GM18861 (cell line): ENCODE results near the gene NMS.

ENCODE experiments used
- ATAC-seq: cut with Tn5 transposase; IDR thresholded peaks from one replicate; pipeline ENCODE4 v1.9.1; 2021; ENCODE audit not compliant: unreplicated experiment

Gene NMS

DNA sequence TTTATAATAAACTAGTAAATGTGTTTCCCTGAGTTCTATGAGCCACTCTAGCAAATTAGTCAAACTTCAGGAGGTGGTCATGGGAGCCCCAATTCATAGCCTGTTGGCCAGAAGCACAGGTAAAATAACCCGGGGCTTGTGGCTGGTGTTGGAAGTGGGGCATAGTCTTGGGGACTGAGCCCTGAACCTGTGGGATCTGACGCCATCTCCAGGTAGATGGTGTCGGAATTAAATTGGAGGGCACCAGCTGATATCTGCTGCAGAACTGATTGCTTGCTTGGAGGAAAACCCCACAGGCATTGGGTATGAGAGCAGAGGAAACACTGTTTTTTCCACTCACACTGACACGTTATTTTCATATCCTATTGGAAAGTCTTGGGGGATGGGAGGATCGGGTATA lies 14.1 kb downstream of the NMS start:
- no peak for ATAC-seq

DNA sequence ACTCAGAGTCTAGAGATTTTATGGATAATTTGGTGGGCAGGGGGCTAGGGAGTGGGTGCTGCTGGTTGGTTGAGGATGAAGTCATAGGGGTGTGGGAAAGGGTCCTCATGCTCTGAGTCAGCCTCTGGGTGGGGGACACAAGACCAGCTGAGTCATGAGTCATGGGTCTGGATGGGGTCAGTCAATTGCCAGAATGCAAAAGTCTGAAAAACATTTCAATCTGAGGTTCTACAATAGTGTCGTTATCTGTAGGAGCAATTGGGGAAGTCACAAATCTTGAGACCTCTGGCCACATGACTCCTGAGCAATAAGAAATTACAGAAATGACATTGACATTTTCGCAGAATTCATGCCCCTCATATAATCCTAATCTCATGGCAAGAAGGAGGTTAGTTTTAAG lies 15.1 kb downstream of the NMS start:
- no peak for ATAC-seq

DNA sequence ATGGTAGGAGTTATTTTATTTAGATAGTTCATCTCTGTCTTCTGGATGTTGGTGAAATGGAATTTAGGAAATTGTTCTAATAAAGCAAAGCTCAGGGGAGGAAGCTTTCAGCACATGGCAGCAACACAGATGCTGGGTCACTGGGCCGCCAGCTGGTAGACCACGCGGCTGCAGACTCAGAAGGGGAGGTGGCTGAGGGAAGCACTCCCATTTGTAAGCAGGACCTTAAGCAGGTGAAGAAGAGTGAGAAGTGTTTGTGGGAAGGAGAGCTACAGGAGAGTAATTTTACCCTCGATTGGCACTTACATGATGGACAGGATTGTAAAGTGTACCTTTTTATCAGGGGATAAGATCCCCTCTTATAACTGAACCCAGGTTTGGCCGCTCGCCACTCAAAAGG lies 24.4 kb downstream of the NMS start:
- no peak for ATAC-seq

DNA sequence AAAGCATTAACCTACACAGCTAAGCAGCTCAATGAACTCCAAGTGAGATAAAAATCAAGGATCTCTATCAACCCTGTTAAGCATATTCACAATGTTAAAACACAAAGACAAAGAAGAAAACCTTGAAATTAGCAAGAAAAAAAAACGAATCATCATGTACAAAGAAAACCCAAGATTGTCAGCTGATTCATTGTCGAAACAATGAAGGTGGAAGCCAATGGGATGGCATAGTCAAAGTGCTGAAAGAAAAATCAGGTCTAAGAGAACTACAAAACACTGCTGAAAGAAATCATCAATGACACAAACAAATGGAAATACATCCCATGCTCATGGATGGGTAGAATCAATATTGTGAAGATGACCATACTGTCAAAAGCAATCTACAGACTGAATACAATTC lies 32.5 kb downstream of the NMS start:
- no peak for ATAC-seq

DNA sequence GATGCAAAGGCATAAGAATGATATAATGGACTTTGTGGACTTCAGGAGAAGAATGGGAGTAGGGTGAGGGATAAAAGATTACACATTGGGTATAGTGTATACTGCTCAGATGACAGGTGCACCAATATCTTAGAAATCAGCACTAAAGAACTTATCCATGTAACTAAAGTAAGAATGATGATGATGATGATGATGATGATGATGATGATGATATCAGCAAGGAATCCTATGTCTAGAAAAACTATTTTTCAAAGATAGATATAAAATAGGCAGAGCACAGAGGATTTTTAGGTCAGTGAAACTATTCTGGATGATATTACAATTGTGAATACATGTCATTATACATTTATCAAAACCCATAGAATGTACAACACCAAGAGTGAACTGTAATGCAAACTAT lies 34.3 kb downstream of the NMS start:
- ATAC-seq, result no peak

DNA sequence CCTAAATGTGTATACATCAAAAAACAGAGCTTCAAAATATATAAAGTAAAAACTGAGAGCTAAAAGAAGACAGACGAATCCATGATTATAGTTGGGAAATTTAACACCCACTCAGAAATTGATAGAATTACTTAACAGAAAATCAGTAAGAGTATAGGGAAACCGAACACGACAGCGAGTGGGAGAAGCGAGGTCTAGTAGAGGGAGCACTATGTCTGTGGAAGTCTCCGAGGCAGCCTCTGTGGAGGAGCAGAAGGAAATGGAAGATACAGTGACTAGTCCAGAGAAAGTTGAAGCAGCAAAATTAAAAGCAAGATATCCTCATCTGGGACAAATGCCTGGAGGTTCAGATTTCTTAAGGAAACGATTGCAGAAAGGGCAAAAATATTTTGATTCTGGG lies 38.8 kb downstream of the NMS start:
- no peak for ATAC-seq

DNA sequence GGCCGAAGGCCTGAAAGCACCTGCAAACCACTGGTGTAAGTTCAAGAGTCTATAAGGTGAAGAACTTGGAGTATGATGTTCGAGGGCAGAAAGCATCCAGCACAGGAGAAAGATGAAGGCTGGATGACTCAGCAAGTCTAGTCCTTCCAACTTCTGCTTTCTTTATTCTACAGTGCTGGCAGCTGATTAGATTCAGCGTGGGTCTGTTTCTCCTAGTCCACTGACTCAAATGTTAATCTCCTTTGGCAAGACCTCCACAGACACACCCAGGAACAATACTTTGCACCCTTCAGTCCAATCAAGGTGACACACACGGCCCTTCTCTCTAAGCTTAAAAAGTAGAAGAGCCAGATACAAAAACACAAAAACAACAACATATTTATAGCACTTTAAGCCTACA lies 43.4 kb downstream of the NMS start:
- no peak for ATAC-seq

DNA sequence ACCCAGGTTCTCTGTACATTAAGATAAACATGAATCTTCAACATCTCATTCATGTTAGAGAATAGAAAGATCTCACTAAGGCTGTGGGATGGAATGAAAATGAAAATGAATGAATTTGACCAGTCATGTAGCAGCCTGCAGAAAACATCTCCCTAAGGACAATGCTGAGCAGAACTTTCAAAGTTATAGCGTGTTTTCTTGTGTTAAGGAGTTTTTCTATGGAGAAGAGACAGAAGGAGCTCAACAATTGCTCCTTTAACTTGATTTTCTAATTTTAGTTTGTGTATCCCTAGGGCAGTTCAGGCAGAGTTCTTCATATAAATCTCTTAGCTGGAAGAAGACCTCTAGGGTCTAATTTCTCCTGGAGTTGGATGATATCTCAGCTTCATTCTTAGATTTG lies 47.3 kb downstream of the NMS start:
- ATAC-seq, result no peak

DNA sequence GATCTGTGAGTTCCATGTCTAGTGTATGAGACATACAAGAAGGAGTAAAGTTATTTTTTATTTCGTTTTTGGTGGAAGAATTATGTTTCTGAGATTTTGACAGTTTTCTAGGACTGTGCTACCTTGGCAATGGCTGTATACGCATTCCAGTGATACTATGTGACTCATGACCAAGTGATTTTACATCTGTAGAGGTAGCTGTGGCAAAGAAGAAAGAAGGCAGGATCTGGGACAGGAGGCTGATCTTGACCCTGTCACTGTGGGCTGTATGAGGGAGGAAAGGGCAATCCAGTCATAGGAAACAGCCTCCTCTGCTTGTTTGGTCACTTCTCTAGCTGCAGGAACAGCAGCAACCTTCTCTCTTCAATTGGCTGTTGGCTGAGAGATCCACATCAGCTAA lies 48.5 kb downstream of the NMS start:
- ATAC-seq, result no peak

DNA sequence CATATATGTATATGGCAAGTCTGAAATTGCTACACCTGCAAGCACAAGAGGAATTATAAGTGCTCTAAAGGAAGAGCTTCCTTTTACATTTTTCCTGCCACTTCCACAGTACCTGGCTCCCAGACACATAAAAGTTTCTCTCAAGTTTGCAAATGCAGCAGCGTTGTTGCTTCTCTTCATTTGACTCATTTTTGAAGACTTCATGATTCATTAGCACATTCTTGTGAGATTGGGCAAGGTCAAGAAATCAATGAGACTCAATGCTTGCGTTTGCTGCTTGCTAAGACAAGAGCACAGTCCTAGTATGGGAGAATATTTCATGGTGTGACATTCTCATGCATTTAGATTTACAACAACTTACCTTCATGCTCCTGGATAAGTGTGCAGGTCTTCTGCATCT lies 49.9 kb downstream of the NMS start:
- no peak for ATAC-seq

DNA sequence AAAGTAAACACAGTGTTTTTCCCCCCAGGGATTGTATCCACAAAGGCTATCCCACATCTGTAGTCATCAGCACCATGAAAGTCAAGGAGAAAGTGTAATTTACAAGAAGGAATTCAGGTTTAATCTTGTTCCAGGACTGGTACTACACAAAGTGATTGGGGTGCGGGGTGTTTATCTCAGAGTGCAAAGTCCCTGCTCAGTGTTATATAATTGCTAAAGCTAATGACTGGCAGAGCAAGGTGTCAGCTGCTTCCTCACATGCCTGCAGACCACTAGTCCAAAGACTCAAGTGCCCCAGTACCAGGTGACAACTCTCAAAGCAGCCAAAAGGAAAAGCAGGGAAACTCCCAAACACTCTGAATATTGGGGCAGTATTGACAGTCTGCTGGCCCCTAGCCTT lies 52.1 kb downstream of the NMS start:
- ATAC-seq, result no peak

DNA sequence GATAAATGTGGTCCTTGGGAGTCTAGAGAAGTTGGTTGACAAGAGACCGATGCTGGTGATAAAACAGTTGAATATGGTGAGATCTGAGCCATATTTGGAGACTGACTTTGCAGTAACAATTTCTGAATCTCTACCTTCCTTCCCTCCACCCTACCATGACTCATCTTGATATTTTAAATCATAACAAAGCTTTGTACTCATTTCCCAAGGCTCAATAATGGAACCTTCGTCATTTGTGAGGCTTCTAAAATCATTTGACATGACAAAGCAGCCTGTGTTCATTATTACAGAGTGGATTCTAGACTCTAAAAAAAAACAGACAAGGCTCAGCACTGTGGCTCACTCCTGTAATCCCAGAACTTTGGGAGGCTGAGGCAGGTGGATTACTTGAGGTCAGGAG lies 54.0 kb downstream of the NMS start:
- no peak for ATAC-seq

DNA sequence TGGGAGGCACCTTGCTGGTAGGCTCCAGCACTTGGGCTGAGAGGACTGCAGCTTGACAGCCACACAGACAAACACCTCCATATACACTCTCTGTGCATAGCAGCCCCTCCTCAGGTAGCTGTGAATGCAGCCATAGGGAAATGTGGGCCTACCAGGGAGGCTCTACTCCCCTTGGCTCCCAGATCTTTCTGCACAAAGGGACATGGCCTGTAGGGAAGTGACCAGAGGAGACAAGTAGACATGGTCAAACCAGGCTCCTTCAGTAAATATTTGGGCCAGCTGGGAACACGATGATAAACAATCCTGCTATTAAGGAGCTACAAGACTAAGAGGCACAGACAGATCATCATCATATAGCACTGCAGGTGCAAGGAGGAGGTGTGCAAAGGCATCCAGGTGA lies 56.6 kb downstream of the NMS start:
- ATAC-seq, result no peak

DNA sequence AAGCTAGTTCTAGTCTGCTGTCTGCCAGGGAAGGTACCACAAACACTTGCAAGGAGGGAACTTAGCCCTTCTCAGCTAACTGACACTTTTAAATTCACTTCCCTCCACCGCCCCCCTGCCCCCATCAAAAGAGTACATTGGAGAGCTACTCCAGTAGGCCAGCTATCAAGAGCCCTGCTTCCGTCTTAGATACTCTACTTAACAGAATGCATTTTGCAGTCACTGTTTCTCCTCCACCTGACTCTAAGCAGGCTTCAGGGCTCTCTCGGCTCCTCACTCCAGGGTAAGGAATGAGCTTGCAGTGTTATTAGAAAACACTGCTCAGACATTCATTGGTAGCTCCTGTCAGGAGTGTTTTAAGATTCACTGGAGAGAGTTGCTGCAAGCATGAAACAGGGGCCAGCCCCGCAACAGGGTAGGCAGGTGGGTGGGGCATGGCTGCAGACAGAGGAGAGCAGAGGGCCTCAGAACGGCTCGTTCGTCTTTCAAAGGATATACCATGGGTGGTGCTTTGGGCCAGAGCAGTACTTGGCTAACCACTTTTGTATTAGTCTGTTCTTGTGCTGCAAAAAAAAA lies 57.2 kb downstream of the NMS start:
- ATAC-seq, result no peak

DNA sequence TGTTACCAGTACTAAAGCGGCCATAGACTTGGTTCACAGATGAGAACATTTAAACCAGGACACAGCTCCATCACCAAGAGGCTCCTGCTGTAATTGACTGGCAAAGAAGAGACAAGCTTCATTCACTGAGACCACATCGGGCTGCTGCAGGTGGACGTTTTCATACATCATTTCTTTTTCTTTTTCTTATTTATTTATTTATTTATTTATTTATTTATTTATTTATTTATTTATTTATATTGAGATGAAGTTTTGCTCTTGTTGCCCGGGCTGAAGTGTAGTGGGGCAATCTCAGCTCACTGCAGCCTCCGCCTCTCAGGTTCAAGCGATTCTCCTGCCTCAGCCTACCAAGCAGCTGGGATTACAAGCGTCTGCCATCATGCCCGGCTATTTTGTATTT lies 58.9 kb downstream of the NMS start:
- no peak for ATAC-seq

DNA sequence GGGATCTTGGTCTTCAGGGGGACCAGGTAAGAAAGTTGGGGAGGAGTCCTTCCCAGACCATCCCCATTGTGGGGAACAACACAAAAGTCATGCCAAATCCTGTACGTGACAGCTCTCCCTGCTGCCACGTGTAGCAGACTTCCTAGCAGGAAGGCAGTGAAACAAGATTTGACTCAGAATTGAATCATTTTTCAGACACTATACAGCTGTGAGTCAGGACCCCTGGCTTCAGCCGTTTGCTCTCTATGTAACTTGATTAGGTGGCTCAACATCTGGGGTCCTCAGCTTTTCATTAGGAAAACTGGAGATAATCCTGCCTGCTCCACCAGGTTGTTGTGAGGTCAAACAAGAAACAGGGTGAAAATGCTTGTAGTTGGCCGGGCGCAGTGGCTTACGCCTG lies 59.6 kb downstream of the NMS start:
- ATAC-seq, result no peak
